COLO668 (cell line): ENCODE data around the gene FBXO45.
"Not testable (repeated sequence)": the region's sequence is repeated elsewhere in the genome, so short reads cannot be mapped to it uniquely, and the experiment has no call there.

Source experiments
- DNase-seq: peaks from one replicate; lab custom pipeline; 2025; ENCODE audit not compliant: unreplicated experiment; lab: John Stamatoyannopoulos, UW

The FBXO45 gene

DNA sequence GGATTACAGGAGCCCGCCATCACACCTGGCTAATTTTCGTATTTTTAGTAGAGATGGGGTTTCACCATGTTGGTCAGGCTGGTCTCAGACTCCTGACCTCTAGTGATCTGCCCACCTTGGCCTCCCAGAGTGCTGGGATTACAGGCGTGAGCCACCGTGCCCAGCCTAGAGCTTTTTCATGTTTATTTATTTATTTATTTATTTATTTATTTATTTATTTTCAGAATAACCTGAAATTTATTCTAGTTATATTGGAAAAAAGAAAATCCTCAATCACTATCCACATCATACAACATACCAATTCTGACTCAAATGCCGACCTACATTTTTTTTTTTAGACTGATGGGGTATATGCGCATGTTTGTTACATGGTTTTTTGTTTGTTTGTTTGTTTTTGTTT, 46.8 kb downstream of the FBXO45 start:
- DNase-seq = not testable (repeated sequence)

DNA sequence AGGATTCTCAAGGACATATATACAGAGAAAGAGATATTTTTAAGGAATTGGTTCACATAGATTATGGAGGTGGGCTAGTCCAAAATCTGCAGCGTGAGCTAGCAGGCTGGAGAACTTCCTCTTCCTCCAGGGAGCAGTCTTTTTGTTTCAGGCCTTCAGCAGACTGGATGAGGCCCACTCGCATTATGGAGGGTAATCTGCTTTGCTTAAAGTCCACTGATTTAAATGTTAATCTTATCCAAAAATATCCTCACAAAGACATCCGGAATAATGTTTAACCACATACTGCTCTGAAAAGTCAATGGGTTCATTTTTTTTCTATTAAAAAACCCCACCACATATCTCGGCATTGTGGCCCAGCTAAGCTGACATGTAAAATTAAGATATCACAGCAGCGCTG, 48.8 kb downstream of the FBXO45 start:
- DNase-seq = no peak

DNA sequence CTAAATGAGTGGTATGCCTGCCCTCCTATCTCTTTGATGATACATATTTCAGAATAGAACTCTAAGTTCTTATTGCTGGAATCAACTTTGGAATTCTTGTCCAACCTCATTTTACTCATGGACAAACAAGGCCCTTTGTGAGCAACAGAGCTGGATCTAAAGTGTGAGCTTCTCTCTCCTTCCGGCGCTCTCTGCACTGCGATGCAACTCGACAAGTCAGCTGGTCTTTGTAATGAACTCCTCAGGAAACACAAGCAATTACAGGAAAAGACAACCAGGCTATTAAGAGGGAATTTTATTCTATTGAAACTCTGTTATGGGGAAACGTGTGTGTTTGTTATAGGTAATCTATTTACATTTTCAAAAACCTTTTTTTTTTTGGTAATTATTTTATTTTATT, 50.8 kb downstream of the FBXO45 start:
- no peak for DNase-seq

DNA sequence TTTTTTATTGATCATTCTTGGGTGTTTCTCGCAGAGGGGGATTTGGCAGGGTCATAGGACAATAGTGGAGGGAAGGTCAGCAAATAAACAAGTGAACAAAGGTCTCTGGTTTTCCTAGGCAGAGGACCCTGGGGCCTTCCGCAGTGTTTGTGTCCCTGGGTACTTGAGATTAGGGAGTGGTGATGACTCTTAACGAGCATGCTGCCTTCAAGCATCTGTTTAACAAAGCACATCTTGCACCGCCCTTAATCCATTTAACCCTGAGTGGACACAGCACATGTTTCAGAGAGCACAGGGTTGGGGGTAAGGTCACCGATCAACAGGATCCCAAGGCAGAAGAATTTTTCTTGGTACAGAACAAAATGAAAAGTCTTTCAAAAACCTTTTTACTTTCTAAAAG, 51.2 kb downstream of the FBXO45 start:
- DNase-seq = not testable (repeated sequence)

GRCh38 chr3:196620161-196620604, 51.7 kb downstream of the FBXO45 start:
- DNase-seq = no peak

DNA sequence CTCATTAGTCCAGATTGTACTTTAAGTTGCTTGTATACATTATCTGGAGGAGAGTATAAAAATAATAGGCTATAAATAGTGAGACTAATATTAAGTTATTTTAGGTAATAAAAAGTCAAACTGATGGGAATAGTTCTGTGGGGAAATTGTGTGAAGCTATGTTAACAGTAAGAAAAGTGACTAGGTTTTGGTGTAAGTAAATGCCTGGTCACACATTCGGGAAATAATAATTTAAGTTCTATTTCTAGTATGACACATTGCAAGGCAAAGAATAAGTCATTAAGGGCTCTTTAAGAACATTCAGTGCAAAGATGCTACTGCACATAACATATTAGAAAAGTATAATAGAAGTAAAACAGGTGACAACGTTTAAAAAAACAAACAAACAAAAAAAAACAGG, 52.2 kb downstream of the FBXO45 start:
- DNase-seq = no peak

DNA sequence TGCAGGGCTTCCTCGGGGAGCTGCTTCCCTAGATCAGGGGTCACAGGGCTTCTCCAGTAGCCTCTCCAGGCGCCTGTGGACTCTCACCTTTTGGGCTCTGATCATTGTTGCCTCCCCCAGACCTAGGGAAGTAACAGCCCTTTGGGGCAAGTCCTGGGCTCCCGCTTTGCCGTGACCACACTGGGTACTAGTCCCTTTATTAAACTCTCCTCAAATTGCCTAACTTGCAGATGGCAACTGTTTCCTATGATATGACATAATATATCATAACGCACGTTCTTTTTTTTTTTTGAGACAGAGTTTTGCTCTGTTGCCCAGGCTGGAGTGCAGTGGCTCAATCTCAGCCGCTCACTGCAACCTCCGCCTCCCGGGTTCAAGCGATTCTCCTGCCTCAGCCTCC, 53.2 kb downstream of the FBXO45 start:
- DNase-seq = no peak

DNA sequence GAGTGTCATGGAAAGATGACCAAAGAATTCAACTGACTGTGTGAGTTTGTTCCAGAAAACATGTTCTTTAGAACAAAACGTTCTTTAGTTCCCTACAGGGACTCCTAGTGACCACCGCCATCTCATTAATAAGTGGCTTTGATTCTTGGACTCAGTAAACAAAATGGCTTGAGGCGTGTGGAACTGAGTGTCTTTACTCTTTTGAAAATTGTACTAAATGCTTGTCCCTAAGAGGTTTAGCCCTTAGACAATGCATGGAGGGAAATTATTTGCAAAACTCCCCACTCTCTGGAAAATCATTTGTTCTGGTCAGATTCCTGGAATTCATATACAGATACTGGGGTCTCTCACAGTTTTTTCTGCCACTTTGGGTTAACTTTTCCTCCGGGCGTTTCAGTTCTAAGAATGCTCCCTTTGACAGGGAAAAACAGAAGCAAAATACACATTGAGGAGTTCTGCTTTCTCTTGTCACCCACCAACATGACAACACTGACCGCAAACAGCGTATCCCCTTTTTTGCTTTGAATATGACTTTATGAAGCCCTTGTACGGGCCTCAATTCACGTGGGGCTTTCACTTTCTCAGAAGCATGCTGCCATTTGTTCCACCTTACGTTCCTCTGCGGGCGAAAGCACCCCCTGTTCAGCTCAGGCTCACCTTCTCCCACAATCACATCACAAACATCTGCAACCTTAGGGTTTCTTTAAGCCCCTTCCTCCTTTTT, 55.8 kb downstream of the FBXO45 start:
- no peak for DNase-seq

DNA sequence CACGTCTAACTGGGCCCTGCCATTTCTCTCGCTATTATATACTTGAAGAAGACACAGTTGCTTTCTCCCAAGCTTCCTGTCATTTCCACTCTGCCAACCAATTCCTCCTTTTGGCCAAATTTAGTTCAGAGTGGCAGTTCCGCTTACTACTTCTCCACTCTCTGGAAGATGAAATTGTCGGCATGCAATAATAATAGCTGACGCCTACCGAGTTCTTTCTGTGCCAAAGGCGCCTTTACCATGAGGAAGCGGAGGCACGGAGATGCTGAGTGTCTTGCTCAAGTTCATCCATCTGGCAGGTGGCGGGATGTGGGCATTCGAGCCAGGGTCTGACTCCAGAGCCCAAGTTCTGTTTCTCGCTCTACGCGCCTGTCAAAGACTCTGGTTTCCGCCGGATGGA, 56.4 kb downstream of the FBXO45 start:
- DNase-seq = no peak

DNA sequence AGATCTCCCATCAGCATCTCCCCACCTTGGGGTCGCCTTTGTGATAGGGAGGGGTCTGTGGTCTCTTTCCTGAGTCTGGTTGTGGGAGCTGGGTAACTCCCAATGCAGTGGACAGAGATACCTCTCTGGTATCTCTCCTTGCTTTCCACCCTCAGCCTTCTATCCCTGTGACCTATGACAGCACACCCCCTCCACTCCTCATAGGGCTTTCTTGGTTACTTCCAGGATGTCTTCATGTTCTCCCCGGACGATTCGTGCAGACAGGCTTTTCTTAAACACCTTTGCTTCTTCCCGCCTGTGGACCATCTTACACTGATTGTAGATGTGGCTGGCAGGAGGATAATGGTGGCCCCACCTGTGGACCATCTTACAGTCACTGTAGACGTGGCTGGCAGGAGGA, 56.9 kb downstream of the FBXO45 start:
- DNase-seq = no peak

DNA sequence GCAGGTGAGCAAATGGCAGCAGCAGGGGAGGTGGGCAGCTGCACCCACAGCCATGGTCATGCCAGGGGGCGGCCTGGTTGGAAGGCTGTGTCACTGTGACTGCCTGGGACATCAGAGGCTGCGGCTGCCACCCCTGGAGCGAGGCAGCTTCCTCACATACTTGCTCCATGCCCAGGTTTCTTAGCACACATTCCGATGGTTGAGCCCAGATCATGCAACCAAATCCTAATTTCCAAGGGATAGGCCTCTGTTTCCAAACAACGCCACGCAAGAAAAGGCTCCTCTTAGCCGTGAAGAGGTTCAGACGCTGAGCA, 59.4 kb downstream of the FBXO45 start:
- DNase-seq = no peak

GRCh38 chr3:196629228-196629627, 60.8 kb downstream of the FBXO45 start:
- no peak for DNase-seq

- DNase-seq = no peak
These were observed 63.2 kb downstream of the FBXO45 start for GRCh38 chr3:196631682-196632045.

- DNase-seq = peak; percentile 76
These were observed 63.7 kb downstream of the FBXO45 start for GRCh38 chr3:196632046-196632751.

GRCh38 chr3:196633555-196634151, 65.2 kb downstream of the FBXO45 start:
- no peak for DNase-seq

- DNase-seq = no peak
These were observed 65.8 kb downstream of the FBXO45 start for GRCh38 chr3:196634224-196634623.

DNA sequence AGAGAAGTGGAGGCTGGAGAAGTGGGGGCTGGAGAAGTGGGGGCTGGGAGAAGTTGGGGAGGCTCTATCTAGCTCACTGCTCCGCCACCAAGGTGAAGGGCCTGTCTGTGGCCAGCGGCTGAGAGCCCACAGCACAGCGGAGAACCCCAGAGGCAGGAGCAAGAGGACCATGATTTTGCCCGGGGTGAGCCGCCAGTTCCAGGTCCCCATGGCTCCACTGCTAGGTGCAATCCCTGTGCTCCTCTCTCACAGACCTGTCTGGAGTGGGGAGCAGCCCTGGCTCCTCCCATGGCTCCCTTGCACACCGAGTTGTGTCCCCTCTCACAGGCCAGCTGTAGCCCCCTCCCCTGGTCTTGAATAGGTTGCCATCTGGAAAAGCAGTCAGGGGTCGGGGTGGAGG, 66.4 kb downstream of the FBXO45 start:
- DNase-seq = no peak

- no peak for DNase-seq
These were observed 68.2 kb downstream of the FBXO45 start for GRCh38 chr3:196636369-196637349.

DNA sequence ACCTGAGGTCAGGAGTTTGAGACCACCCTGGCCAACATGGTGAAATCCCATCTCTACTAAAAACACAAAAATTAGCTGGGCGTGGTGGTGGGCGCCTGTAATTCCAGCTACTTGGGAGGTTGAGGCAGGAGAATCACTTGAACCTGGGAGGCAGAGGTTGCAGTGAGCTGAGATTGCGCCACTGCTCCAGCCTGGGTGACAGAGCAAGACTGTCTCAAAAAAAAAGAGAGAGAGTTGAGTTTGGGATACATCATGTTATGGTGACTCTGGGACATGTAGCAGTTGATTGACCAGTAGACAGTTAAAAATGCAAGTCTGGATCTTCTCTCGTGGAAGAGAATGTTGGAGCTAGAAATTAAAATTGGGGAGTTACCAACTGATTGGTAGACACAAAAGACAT, 69.5 kb downstream of the FBXO45 start:
- not testable (repeated sequence) for DNase-seq
